Brain pericyte (primary cell): ENCODE measurements around the gene GCGR.

ENCODE experiments used
- DNase-seq: peaks from one replicate; pipeline ENCODE4 v3.0.0-alpha.2; 2012; ENCODE audit warnings: low read depth, low spot score

The GCGR gene

DNA sequence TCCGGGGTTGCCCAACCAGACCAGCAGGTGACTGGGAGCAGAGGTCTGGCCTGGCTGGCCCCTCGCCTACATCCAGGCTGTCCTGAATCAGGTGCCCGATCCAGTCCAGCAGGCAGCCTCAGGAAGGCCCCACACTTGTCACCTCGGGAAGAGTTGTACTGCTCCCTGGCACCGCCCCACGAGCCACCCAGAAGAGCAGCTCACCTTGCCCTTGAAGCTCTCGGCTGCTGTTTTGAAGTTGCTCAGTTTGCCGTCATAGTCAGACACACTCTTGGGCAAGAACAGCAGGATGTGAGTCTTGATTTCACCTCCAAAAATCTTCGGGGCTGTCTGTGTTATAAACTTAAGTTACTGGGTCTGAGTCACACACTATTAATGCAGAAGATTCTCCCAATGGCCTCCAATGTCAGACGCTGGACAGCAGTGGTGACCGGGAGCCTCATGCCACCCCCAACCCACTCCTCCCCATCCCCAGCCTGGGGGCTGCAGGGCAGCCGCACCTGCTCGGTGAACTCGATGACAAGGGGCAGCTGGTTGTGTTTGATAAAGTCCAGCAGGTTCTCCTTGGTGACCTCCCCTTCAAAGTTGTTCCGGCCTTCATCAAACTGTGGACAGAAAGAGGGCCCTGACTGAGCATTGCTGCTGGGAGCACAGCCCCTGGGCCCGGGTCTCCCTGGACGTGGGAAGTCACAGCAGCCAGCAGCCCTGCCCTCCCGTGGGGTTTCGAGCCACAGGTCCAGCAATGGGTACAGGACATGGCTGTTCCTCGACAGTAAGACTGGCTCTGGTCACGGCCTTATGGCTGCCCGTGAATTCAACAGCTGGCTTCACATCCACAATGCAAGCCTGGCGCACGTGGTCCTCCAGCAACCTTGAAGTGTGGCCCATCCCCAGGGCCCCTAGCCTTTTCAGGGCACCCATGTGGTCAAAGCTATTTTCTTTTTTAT, 43.1 kb downstream of the GCGR start:
- no peak for DNase-seq

DNA sequence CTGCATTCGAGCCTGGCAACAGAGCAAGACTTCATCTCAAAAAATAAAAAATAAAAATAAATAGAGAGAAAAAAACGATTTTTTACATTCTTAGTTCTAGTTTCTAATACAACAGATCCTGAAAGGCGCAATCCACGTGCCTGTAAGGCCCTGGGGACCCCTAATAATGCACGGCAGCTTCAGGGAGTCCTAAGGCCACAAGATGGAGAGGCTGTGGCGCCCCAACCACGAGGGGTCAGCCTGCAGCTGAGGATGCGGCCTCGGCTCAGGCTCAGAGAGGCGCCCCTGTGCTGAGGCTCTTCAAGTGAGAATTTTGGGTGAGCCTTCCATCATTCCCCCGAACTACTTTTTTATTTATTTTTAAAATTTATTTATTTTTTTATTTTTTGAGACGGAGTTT, 45.5 kb downstream of the GCGR start:
- DNase-seq = no peak

DNA sequence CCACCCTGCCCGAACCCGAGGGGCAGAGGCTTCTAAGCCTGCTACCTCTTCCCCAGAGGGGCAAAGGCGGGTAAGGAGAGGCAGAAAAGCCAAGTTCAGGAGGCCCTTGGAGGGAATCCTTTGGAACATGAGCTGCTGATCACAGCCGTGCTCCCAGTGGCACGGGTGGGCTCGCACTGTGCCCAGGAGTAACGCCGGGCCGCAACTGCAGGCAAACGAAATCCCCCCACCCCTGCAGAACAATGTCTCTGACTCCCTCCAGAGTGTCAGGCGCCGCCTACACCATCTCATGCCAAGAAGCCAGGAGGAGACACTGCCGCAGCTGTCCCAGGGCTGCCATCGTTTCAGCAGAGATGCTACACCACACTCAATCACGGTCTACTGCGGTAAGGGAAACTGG, 47.5 kb downstream of the GCGR start:
- no peak for DNase-seq

DNA sequence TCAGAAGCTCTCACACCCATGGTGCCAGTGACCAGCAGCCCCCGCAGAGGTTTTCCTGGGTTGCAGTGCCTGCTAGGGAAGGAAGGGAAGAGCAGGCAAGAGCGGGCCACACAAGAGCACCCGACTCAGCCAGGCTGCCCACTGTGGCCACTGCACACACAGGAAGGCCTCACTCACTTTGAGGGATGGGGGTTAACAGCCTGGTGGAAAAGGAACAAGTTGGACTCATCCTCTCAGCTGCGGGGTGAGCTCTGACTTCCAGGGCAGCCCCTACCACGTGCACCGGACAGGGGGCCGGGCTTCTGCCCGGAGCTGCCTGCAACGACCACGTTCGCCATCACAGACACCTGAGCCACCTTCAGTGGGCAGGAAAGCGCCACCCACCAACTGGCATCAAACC, 48.3 kb downstream of the GCGR start:
- no peak for DNase-seq

DNA sequence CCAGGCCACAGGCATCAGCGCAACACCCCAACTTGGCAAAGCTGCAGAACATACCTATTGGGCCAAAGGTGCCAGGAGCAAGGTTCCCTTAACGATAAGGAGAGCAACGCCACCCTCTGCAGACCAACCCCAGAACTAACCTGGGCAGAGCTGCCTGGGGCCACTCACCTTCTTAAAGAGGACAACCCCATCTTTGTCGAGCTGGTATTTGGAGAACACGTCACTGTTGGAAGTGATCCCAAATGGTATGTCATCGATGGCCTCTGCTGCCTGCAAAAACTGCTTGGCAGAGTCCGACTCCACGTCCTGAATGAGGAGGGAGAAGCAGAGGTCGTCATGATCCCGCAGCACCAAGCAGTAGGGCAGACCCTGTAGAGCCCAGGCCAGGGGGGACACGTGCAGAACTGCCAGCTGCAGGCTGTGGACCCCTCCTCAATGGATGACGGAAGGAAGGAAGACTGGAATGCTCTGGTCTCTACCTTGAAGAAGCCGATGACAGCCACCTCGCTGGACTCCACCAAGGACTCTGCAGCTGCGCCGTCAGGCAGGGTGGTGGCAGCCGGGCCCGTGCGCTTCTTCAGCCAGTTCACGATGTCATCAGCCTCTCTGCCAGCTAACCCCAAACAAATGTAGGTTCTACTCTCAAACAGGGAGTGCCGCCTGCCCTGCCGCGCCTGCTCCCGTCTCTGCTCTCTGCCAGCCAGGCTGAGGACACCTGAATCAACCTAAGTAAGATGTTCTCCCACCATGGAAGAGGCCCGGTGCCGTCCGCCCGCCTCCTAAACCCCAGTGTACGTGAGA, 51.2 kb downstream of the GCGR start:
- no peak for DNase-seq

DNA sequence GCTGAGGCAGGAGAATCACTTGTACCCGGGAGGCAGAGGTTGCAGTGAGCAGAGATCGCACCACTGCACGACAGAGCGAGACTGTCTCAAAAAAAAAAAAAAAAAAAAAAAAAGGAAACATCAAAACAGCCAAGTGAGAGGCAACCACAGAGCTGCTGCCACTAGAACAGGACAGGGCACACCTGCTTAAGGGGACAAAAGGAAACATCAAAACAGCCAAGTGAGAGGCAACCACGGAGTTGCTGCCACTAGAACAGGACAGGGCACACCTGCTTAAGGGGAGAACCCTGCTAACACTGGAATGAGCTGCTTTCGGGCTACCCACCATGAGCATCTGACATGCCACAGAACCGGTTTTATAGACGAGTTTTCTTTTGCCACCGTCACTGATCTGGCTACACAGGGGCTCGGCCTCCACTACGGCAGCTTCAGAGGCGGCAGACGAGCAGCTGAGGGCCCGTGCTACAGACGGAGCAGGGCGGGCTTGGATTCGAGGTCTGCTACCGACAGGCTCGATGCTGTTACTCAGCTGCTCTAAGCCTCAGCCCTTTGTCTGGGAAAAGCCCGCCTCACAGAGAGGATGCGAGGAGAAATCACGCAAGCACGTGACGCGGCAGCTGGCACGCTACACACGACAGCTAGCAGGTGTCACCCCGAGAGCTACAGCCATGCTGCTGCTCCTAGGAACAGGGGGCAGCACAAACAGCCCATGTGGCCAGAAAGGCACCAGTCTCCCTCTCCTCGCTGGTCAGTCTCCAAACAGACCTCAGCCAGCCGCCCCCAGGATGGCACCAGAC, 54.4 kb downstream of the GCGR start:
- DNase-seq = no peak

DNA sequence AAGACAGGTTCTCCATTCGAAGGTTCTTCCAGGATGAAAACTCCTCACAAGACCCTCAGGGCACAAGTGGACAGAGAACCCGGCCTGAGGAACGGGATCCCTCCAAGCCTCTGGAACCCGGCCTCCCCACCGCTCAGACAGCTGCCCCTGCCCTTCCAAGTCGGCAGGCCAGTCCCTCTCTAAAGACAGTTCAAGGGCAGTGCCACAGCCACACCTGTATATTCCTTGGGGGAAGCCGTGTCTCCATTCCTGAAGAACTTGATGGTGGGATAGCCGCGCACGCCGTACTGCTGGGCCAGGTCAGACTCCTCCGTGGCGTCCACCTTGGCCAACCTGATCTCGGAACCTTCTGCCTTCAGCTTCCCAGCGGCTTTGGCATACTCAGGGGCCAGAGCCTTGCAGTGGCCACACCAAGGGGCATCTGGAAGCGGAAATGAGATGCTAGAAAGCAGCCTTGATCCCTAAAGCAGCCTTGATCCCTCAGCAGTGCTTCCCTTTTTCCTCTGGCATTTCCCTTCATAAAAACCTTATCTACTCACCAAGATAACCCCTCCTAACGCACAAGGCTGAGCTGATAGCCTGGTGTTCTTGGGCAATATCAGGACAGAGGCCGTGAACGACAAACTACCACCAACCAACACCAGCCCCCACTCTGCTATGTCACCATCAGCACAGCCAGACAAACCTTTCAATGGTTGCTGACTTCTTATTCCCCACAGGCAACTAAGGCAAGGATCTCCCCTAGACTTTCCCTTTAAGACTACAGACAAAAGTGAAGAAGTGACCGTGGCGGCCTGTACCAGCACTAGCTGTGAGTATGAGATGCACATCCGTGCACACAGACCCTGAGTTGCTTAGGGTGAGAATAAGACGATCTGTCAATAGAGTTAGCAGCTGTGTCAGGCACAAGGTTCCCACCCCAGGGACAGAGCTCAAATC, 55.3 kb downstream of the GCGR start:
- DNase-seq = no peak

DNA sequence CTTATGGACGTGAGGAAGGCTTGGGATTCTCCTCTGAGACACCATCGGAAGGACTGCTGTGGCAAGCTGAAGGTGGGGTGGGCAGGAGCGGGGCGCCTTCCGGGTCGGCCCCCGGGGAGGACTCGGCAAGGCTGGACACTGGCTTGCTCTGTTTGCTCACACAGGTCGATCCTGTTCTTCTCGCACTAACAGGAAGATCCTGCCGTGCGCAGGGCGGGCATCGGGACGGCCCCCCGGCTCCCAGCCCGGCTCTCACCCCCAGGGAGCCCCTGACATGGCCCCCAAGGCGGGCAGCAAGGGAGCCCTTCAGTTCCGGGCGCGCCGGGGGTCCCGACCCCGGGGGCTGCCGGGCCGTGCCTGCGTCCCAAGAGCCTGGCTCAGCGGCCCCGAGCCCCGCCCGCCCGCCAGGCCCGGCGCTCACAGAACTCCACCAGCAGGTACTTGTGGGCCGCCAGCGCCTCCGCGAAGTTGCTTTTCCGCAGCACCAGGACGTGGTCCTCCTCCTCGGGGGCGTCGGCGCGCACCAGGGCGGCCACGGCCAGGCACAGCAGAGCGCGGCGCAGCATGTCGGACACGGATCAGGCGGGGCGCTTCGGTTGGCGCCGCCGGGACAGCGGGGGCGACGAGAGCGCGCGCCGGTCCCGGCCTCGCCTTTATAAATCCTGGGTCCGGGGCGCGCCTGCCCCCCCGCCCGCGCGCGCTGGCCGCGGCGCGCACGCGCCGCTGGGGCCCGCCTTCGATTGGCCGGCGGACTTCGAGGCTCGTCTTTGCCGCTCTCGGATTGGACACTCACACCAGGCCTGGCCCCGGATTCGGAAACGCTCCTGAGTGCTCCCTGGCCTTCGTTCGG, 56.2 kb downstream of the GCGR start, which contains the start of gene P4HB:
TSS of gene P4HB (minus strand) at position 630 of the 850 bp plus-strand sequence. CDS start at position 566, 64 bp downstream.
- no peak for DNase-seq

DNA sequence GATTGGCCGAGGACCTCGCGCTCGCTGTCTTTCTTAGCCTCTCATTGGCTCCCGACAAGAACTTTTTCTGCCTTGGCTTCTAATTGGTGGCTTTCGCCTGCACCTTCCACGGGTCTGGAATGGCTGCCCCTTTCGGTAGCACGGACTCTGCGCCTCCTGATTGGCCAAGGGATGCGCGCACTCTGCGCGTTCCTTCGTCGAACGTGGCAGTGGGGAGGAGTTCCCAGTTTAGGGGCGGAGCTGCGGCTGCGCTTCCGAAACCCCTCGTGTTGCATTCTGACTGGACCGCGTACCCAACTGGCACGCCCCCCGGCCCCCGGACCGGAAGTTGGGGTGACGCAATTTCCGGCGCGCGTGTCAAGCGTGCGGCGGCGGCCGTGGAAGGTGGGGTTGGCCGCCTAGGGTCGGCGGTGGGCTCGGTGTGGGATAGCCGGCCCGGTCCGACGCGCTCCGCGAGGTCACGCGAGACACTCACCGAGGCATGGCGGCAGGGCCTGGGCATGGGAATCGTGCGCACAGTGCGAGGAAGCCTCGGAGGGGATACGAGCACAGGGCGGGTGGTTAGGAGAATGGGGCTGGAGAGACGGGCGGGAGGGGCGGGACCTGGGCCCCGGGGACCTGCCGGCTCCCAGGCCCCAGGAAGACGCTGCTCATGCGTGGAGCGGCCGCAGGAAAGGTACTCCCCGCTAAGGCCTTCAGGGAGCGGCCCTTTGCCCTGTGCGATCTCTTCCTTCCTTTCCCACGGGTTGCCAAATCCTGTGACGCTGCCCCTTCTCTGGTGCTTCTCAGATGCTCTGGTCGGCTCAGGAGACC, 57.0 kb downstream of the GCGR start:
- DNase-seq = peak; percentile 100

DNA sequence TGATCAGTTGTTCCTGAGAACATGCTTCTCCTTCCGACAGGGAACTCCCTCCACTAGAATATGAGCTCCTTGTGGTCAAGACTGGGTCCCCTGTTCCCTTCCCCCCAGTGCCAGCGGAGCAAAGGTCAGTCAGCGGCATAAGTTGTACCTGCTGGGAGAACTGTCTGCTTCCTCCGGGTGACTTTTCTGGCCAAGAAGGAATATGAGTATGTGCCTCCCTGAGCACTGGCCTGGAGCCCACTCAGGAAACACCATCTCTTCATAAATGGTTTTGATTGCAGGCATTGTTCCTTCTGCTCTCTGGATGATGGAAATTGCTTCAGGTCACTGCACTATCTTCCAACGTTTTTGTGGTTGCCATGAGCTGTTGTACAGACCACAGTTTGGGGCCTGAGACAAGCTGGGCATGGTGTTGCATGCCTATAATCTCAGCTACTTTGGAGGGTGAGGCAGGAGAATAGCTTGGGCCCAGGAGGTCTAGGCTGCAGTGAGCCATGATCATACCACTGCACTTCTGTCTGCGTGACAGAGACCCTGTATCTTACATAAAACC, 59.2 kb downstream of the GCGR start:
- no peak for DNase-seq
